Smooth muscle cell (in vitro differentiated cells): ENCODE data around the gene SPSB2. TPM values are rescaled to one million over a fixed set of nuclear protein-coding genes. Genes with fewer than 3 reads are reported as not detected.
A peak's percentile ranks its signal among the peaks of the same experiment; 100 is the strongest.

Experiments used
- DNase-seq: peaks from one replicate; lab custom pipeline; 2025; ENCODE audit not compliant: unreplicated experiment; lab: John Stamatoyannopoulos, UW
- H2AFZ ChIP-seq: fragments of 200-600 bp; sonication (generic); 2 replicates; pipeline ENCODE4 v1.6.0; 2016; ENCODE audit warnings: antibody characterized with exemption, low read depth, mild to moderate bottlenecking
- H3F3A ChIP-seq: fragments of 200-600 bp; sonication (generic); 2 replicates; pipeline ENCODE4 v1.6.0; 2017; ENCODE audit warnings: antibody characterized with exemption, low read depth
- H3K27ac ChIP-seq: fragments of 200-600 bp; sonication (generic); 2 replicates; pipeline ENCODE4 v1.5.1; 2016; ENCODE audit warnings: low read depth, mild to moderate bottlenecking
- H3K27me3 ChIP-seq: fragments of 200-600 bp; sonication (generic); 2 replicates; pipeline ENCODE4 v1.6.1; 2016; ENCODE audit warnings: low read depth, mild to moderate bottlenecking
- H3K36me3 ChIP-seq: fragments of 200-600 bp; sonication (generic); 2 replicates; pipeline ENCODE4 v1.5.1; 2016; ENCODE audit warnings: low read depth
- H3K4me1 ChIP-seq: fragments of 200-600 bp; sonication (generic); 2 replicates; pipeline ENCODE4 v1.5.1; 2016; ENCODE audit warnings: low read depth
- H3K4me2 ChIP-seq: fragments of 200-600 bp; sonication (generic); 2 replicates; pipeline ENCODE4 v1.6.0; 2016; ENCODE audit warnings: mild to moderate bottlenecking
- H3K4me3 ChIP-seq: fragments of 200-600 bp; sonication (generic); 2 replicates; pipeline ENCODE4 v1.5.1; 2016; ENCODE audit warnings: mild to moderate bottlenecking
- H3K79me2 ChIP-seq: fragments of 200-600 bp; sonication (generic); 2 replicates; pipeline ENCODE4 v1.6.0; 2016; ENCODE audit warnings: low read depth, mild to moderate bottlenecking
- H3K9ac ChIP-seq: fragments of 200-600 bp; sonication (generic); 2 replicates; pipeline ENCODE4 v1.6.0; 2016; ENCODE audit warnings: low read depth
- H3K9me3 ChIP-seq: fragments of 200-600 bp; sonication (generic); replicated peaks from 2 replicates; pipeline ENCODE4 v1.5.1; 2016; ENCODE audit warnings: low read depth
- H4K20me1 ChIP-seq: fragments of 200-600 bp; sonication (generic); 2 replicates; pipeline ENCODE4 v1.6.0; 2016; ENCODE audit warnings: low read depth
- WGBS: methylation state at CpG from one replicate; pipeline ENCODE4 v1.1.7; 2016; ENCODE audit warnings: low lambda C conversion rate; 5-methylcytosine and 5-hydroxymethylcytosine counted together
- polyA plus RNA-seq: library from polyadenylated mRNA; unstranded; fragments of >200 nt; fragmentation: Nextera tagmentation; extraction: Ambion mirVana; gene quantifications from 2 replicates; pipeline ENCODE4 v1.2.1, GENCODE V29; 2016
- total RNA-seq: library from RNA; depleted of rRNA; stranded (reverse); fragments of >200 nt; gene quantifications from 2 replicates; pipeline ENCODE4 v1.2.3, GENCODE V29; 2014
- TF ChIP-seq, protein P1 (sequence below): fragments of 200-600 bp; sonication (generic); IDR thresholded peaks from 2 replicates; pipeline ENCODE4 v1.5.1; 2017; ENCODE audit warnings: borderline replicate concordance, mild to moderate bottlenecking, antibody characterized with exemption; ENCODE audit not compliant: insufficient read depth, poor library complexity, severe bottlenecking

The SPSB2 gene
- total and polyA plus RNA-seq, 2 experiments from 2014 or later: 2.5 to 5.9 TPM

DNA sequence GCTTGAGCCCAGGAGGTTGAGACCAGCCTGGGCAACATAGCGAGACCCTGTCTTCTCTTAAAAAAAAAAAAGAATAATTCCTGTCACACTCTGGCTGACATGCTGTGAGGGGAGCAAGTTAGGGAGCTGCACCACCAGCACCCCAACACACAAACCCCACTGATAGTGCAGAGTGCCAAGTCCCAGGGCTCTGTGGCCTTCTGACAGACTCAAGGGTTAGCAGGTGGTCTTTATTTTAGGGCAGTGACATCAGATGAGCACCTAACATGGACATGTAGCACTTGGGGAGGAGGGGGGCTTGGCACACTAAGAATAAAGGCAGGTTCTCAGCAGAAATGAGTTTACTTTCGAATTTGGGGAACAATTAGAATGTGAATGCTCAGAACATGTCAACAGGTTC, 14.3 kb downstream of the SPSB2 start:
- no peak for DNase-seq
- Histone ChIP-seq H3K9ac (no peak overlapping the region), H3K4me3 (no peak overlapping the region), H3K4me1 (no peaks in the 10 kb centered on the region), H4K20me1 (peaks cover 3% of the 10 kb centered on the region), H3F3A (peaks cover 8% of the 10 kb centered on the region), H3K27me3 (no peaks in the 10 kb centered on the region), H3K27ac (no peak overlapping the region), H2AFZ (no peak overlapping the region), H3K4me2 (no peak overlapping the region), H3K9me3 (no peaks in the 10 kb centered on the region), H3K36me3 (no peaks in the 10 kb centered on the region), H3K79me2 (peaks cover 17% of the 10 kb centered on the region)
- 91% methylated on average over 2 of the region's 2 CpGs for whole genome bisulfite sequencing
- TF ChIP-seq, protein P1, sequence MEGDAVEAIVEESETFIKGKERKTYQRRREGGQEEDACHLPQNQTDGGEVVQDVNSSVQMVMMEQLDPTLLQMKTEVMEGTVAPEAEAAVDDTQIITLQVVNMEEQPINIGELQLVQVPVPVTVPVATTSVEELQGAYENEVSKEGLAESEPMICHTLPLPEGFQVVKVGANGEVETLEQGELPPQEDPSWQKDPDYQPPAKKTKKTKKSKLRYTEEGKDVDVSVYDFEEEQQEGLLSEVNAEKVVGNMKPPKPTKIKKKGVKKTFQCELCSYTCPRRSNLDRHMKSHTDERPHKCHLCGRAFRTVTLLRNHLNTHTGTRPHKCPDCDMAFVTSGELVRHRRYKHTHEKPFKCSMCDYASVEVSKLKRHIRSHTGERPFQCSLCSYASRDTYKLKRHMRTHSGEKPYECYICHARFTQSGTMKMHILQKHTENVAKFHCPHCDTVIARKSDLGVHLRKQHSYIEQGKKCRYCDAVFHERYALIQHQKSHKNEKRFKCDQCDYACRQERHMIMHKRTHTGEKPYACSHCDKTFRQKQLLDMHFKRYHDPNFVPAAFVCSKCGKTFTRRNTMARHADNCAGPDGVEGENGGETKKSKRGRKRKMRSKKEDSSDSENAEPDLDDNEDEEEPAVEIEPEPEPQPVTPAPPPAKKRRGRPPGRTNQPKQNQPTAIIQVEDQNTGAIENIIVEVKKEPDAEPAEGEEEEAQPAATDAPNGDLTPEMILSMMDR: no peak

DNA sequence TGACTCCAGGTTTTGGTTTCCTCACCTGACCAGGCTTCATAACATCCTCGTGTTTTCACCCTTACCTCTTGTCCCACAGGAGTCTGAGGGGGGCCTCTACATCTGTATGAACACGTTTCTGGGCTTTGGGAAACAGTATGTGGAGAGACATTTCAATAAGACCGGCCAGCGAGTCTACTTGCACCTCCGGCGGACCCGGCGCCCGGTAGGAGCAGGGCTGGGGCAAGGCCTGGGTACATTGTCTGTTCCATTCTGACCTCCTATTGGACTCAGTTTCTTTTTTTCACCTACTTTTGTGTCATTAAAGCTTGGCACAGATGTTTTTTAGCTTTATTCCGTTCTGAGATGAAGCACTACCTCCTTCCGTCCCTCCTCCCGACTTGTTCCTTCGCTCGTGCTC, 17.8 kb downstream of the SPSB2 start:
- 97% methylated on average over 14 of the region's 14 CpGs for WGBS

DNA sequence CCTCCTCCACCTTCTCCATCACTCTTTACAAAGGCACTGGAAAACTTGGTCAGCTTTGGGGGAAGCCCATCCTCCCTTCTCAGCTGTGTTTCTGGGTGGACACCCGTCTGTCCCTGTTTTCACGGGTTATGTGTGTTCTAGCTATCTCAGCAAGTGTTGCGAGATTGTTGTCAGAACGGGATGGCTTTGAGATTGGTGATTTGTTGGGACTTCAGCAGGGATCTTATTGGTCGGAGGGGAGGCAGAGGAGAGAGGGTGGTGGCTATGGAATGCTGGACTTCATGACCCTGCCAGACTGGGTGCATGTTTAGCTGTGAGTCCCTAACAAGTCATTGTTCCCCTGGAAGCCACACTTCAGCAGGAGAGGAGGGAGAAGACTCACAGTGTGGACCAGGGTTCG, 19.1 kb downstream of the SPSB2 start:
- Histone ChIP-seq H3K27me3 (no peaks in the 10 kb centered on the region), H4K20me1 (peaks cover 3% of the 10 kb centered on the region), H3K9me3 (no peaks in the 10 kb centered on the region), H3K9ac (no peak overlapping the region), H3K36me3 (no peaks in the 10 kb centered on the region), H3F3A (peaks cover 7% of the 10 kb centered on the region), H2AFZ (no peak overlapping the region), H3K4me2 (no peak overlapping the region), H3K4me1 (no peaks in the 10 kb centered on the region), H3K27ac (peak overlapping the region; percentile 43), H3K79me2 (peaks cover 20% of the 10 kb centered on the region), H3K4me3 (no peak overlapping the region)
- no peak for DNase-seq
- TF ChIP-seq, protein P1: no peak
- 88% methylated on average over 6 of the region's 6 CpGs for WGBS

More for the DNA sequence above, 17.8 kb downstream of the SPSB2 start:
- Histone ChIP-seq H3K79me2 (peaks cover 20% of the 10 kb centered on the region), H3K4me1 (no peaks in the 10 kb centered on the region), H3K9me3 (no peaks in the 10 kb centered on the region), H3K27me3 (no peaks in the 10 kb centered on the region), H3K27ac (no peak overlapping the region), H3K9ac (no peak overlapping the region), H3K36me3 (no peaks in the 10 kb centered on the region), H4K20me1 (peaks cover 3% of the 10 kb centered on the region), H3K4me2 (no peak overlapping the region), H2AFZ (no peak overlapping the region), H3K4me3 (no peak overlapping the region), H3F3A (peaks cover 5% of the 10 kb centered on the region)
- no peak for DNase-seq
- TF ChIP-seq, protein P1: no peak

DNA sequence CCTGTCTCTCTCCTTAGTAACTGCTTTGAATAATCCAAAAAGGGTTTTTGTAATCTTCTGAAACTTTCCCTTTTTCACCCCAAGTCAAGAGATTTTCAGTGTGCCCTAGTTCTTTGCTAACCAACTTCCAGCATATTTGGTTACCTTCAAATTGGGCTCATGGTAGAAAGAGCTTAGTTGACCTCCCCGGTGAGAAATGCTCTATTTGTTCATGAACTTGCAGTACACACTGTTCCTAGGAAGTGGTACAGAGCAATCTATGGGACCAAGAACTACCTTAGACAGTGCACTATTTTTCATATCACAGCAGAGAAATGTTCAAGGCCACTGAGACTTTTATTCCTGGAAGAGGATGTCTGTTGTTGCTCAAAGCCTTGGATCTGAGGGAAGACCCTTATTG, 19.5 kb downstream of the SPSB2 start:
- peaks cover 20% of the 10 kb centered on the region for H3K79me2 ChIP-seq
- H4K20me1 ChIP-seq: peaks cover 3% of the 10 kb centered on the region
- WGBS: 88% methylated on average over 1 of the region's 1 CpG
- DNase-seq: no peak
- peak overlapping the region; percentile 69 for H3K4me3 ChIP-seq
- H3K27me3 ChIP-seq: no peaks in the 10 kb centered on the region
- H3K36me3 ChIP-seq: no peaks in the 10 kb centered on the region
- no peaks in the 10 kb centered on the region for H3K4me1 ChIP-seq
- H3K9ac ChIP-seq: peak overlapping the region; percentile 21
- H3F3A ChIP-seq: peaks cover 7% of the 10 kb centered on the region
- peak overlapping the region; percentile 83 for H3K4me2 ChIP-seq
- TF ChIP-seq, protein P1: no peak
- H2AFZ ChIP-seq: no peak overlapping the region
- H3K9me3 ChIP-seq: no peaks in the 10 kb centered on the region
- H3K27ac ChIP-seq: peak overlapping the region; percentile 43
